ENCODE measurements around the gene ZP3. TPM values are rescaled to one million over a fixed set of nuclear protein-coding genes. Genes with fewer than 3 reads are reported as not detected.

The ZP3 gene
- total RNA-seq (2014; rRNA removed; shearing (Covaris generic)) (4.5 and 5.3 TPM in 2 replicates), polyA plus RNA-seq (2016; fragmentation: Nextera tagmentation; extraction: Ambion mirVana) (4.9 and 5.6 TPM in 2 replicates)

DNA sequence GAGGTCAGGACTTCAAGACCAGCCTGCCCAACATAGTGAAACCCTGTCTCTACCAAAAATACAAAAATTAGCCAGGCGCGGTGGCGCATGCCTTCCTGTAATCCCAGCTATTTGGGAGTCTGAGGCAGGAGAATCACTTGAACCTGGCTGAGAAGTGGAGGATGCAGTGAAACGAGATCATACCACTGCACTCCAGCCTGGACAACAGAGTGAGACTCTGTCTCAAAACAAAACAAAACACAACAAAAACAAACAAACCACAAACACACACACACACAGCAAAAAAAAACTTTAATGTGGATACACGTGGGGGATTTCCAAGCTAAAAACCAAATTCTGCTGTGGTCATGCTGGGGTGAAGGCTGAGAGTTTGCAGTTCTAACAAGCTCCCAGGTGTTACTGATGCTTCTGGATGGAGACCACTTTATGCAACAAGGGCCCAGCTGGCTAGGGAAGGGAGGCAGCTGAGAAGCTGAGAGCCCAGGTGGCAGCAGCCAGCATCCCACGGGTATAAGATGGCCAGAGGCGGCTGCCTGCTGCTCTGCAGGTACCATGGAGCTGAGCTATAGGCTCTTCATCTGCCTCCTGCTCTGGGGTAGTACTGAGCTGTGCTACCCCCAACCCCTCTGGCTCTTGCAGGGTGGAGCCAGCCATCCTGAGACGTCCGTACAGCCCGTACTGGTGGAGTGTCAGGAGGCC lies at the start of gene ZP3:
ZP3 (plus strand) TSS at position 538 of the 699 bp plus-strand sequence; CDS start at position 553, 15 bp downstream.
- no peak within 1 kb of the TSS for H3K4me3 ChIP-seq
- H3K4me2 ChIP-seq (ENCODE audit: unreplicated experiment), result peak within 1 kb of the TSS; percentile 1
- no peak within 1 kb of the TSS for H2AFZ ChIP-seq
- no peaks in the 10 kb centered on the region for H3K9me2 ChIP-seq (ENCODE audit: insufficient read depth)
- no peak for DNase-seq
- peaks cover 5% of the 10 kb centered on the region; the same call in 1 of the 2 replicates for H3F3A ChIP-seq (ENCODE audit: insufficient read depth)
- H3K4me1 ChIP-seq (ENCODE audit: insufficient read depth), result peaks cover 22% of the 10 kb centered on the region
- TF ChIP-seq EZH2 (IDR thresholded peaks at IDR 0.05; ENCODE audit: insufficient read depth, poor library complexity, severe bottlenecking) (no peak), EZH2phosphoT487 (IDR thresholded peaks at IDR 0.05; ENCODE audit: insufficient read depth, low read depth) (no peak)
- H4K20me1 ChIP-seq (ENCODE audit: insufficient read depth), result no peaks in the 10 kb centered on the region
- in situ Hi-C loops (cut with MboI), result no loop called here
- no peak within 1 kb of the TSS for H3K9ac ChIP-seq
- H3K79me2 ChIP-seq (ENCODE audit: insufficient read depth), result no peaks in the 10 kb centered on the region
- H3K27ac ChIP-seq, result no peak within 1 kb of the TSS
- H3K27me3 ChIP-seq (replicated peaks; ENCODE audit: insufficient read depth), result no peaks in the 10 kb centered on the region
- H3K36me3 ChIP-seq (ENCODE audit: low read depth), result no peaks in the 10 kb centered on the region
- 92% methylated on average over 10 of the region's 10 CpGs for WGBS, 2 experiments (ENCODE audit: low coverage in 1 of 2, low lambda C conversion rate in 2 of 2, missing lambda C conversion rate in 2 of 2)
- H3K9me3 ChIP-seq (ENCODE audit: low read depth), result no peaks in the 10 kb centered on the region

GRCh38 chr7:76375251-76375650 lies 49.5 kb upstream of the ZP3 start:
- H3K79me2 ChIP-seq (ENCODE audit: insufficient read depth), result no peaks in the 10 kb centered on the region
- no peak overlapping the region for H2AFZ ChIP-seq
- H3K27ac ChIP-seq, result no peak overlapping the region
- H3K9ac ChIP-seq, result no peak overlapping the region
- H3F3A ChIP-seq (ENCODE audit: insufficient read depth), result peaks cover 10% of the 10 kb centered on the region
- H3K36me3 ChIP-seq (ENCODE audit: low read depth), result no peaks in the 10 kb centered on the region
- H3K9me2 ChIP-seq (ENCODE audit: insufficient read depth), result no peaks in the 10 kb centered on the region
- no peak for DNase-seq
- in situ Hi-C loops (cut with MboI), result no loop called here
- WGBS, 2 experiments (ENCODE audit: low coverage in 1 of 2, low lambda C conversion rate in 2 of 2, missing lambda C conversion rate in 2 of 2), result 84 to 87% methylated on average over 9 of the region's 9 CpGs
- no peaks in the 10 kb centered on the region for H4K20me1 ChIP-seq (ENCODE audit: insufficient read depth)
- H3K27me3 ChIP-seq (replicated peaks; ENCODE audit: insufficient read depth), result no peaks in the 10 kb centered on the region
- H3K4me3 ChIP-seq, result no peak overlapping the region
- peaks cover 15% of the 10 kb centered on the region for H3K4me1 ChIP-seq (ENCODE audit: insufficient read depth)
- no peaks in the 10 kb centered on the region for H3K9me3 ChIP-seq (ENCODE audit: low read depth)
- no peak for TF ChIP-seq EZH2 (IDR thresholded peaks at IDR 0.05; ENCODE audit: insufficient read depth, poor library complexity, severe bottlenecking)
- no peak for TF ChIP-seq EZH2phosphoT487 (IDR thresholded peaks at IDR 0.05; ENCODE audit: insufficient read depth, low read depth)
- H3K4me2 ChIP-seq (ENCODE audit: unreplicated experiment), result no peak overlapping the region

DNA sequence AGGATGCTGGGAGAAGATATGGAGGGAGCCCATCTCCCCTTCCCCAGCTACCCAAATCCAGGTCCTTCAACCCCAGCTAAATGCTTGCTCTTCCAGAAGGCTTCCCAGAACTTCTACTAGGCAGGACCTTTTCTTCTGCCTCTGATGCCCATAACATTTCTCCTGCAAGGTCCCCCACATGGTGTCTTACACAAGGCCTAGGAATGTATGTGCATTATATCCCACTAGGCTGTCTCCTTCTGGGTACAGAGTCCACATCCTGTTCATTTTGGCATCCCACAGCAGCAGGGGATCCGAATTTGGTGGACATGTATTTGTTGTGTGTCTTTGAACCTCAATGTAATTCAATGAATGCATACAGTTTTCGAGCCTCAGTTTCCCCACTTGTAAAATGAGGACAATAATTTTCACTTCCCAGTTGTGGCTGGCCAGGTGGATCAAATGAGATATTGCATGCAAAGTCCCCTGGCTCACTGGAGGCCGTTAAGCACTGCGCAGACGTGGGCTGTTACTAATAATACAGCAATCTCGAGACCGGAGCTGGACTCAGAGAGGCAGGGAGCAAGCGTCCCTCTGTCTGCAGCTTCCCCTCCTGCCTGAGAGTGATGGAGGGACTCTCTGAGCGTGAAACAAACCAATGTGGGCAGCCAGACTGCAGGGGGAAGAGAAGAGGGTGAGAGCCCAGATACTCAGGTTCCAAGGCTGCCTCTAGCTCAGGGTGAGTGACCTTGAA lies 47.4 kb upstream of the ZP3 start:
- no peaks in the 10 kb centered on the region for H3K9me3 ChIP-seq (ENCODE audit: low read depth)
- DNase-seq, result peak; percentile 31
- H3F3A ChIP-seq (ENCODE audit: insufficient read depth), result peaks cover 20% of the 10 kb centered on the region
- no peaks in the 10 kb centered on the region for H3K36me3 ChIP-seq (ENCODE audit: low read depth)
- WGBS, 2 experiments (ENCODE audit: low coverage in 1 of 2, low lambda C conversion rate in 2 of 2, missing lambda C conversion rate in 2 of 2), result 63% methylated on average over 9 of the region's 9 CpGs
- no peaks in the 10 kb centered on the region for H4K20me1 ChIP-seq (ENCODE audit: insufficient read depth)
- H3K4me2 ChIP-seq (ENCODE audit: unreplicated experiment), result no peak overlapping the region
- in situ Hi-C loops (cut with MboI), result no loop called here
- H3K4me3 ChIP-seq, result no peak overlapping the region
- no peaks in the 10 kb centered on the region for H3K9me2 ChIP-seq (ENCODE audit: insufficient read depth)
- peaks cover 23% of the 10 kb centered on the region for H3K4me1 ChIP-seq (ENCODE audit: insufficient read depth)
- H3K27ac ChIP-seq, result no peak overlapping the region
- no peak overlapping the region for H3K9ac ChIP-seq
- TF ChIP-seq EZH2phosphoT487 (IDR thresholded peaks at IDR 0.05; ENCODE audit: insufficient read depth, low read depth), result no peak
- no peak for TF ChIP-seq EZH2 (IDR thresholded peaks at IDR 0.05; ENCODE audit: insufficient read depth, poor library complexity, severe bottlenecking)
- H2AFZ ChIP-seq, result peak overlapping the region; percentile 28
- H3K27me3 ChIP-seq (replicated peaks; ENCODE audit: insufficient read depth), result no peaks in the 10 kb centered on the region
- no peaks in the 10 kb centered on the region for H3K79me2 ChIP-seq (ENCODE audit: insufficient read depth)

DNA sequence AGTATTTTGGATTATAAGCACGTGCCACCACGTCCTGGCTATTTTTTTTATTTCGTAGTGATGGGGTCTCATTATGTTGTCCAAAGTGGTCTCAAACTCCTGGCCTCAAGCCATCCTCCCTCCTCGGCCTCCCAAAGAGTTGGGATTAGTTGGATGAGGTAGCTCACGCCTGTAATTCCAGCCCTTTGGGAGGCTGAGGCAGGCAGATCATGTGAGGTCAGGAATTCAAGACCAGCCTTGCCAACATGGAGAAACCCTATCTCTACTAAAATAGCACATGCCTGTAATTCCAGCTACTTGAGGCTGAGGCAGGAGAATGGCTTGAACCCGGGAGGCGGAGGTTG lies 44.2 kb upstream of the ZP3 start:
- Histone ChIP-seq H3F3A (ENCODE audit: insufficient read depth) (peaks cover 20% of the 10 kb centered on the region), H3K9ac (peak overlapping the region; percentile 82), H3K27me3 (replicated peaks; ENCODE audit: insufficient read depth) (no peaks in the 10 kb centered on the region), H3K27ac (peak overlapping the region; percentile 96), H4K20me1 (ENCODE audit: insufficient read depth) (no peaks in the 10 kb centered on the region), H3K9me2 (ENCODE audit: insufficient read depth) (no peaks in the 10 kb centered on the region), H3K9me3 (ENCODE audit: low read depth) (no peaks in the 10 kb centered on the region), H3K4me3 (peak overlapping the region; percentile 46; the same call in 1 of the 2 replicates), H2AFZ (peak overlapping the region; percentile 63), H3K4me2 (ENCODE audit: unreplicated experiment) (peak overlapping the region; percentile 50), H3K36me3 (ENCODE audit: low read depth) (no peaks in the 10 kb centered on the region), H3K4me1 (ENCODE audit: insufficient read depth) (peaks cover 15% of the 10 kb centered on the region), H3K79me2 (ENCODE audit: insufficient read depth) (no peaks in the 10 kb centered on the region)
- TF ChIP-seq EZH2phosphoT487 (IDR thresholded peaks at IDR 0.05; ENCODE audit: insufficient read depth, low read depth) (no peak), EZH2 (IDR thresholded peaks at IDR 0.05; ENCODE audit: insufficient read depth, poor library complexity, severe bottlenecking) (no peak)
- no peak for DNase-seq
- in situ Hi-C loops (cut with MboI), result no loop called here
- 46 to 49% methylated on average over 7 of the region's 7 CpGs for WGBS, 2 experiments (ENCODE audit: low coverage in 1 of 2, low lambda C conversion rate in 2 of 2, missing lambda C conversion rate in 2 of 2)
